Renal pelvis (tissue), 4 donors: Measurements from ENCODE around the gene RSL24D1. TPM values are rescaled to one million over a fixed set of nuclear protein-coding genes. Genes with fewer than 3 reads are reported as not detected.
A peak's percentile ranks its signal among the peaks of the same experiment; 100 is the strongest.
"Not testable (repeated sequence)": the region's sequence is repeated elsewhere in the genome, so short reads cannot be mapped to it uniquely, and the experiment has no call there.

Experiments used
- DNase-seq: peaks from one replicate; pipeline ENCODE4 v3.0.0-alpha.2; 2013
- polyA plus RNA-seq, 3 donors: library from polyadenylated mRNA; unstranded; fragments of 120-200 nt; gene quantifications; one replicate each; pipeline ENCODE4 v1.2.1, GENCODE V29; 2013; ENCODE audit not compliant: insufficient read length in 3 of 3

The RSL24D1 gene
- polyA plus RNA-seq, 3 donors, result 99.5 to 125 (median 121) TPM

- no peak for DNase-seq
Measured at GRCh38 chr15:55222588-55222987, 25.8 kb upstream of the RSL24D1 start.

- no peak for DNase-seq
Measured at GRCh38 chr15:55221090-55222011, 24.6 kb upstream of the RSL24D1 start.

- DNase-seq, result no peak
Measured at GRCh38 chr15:55220606-55221005, 23.9 kb upstream of the RSL24D1 start.

- DNase-seq, result no peak
Measured at GRCh38 chr15:55218056-55218455, 21.3 kb upstream of the RSL24D1 start.

GRCh38 chr15:55204464-55204863, 7.7 kb upstream of the RSL24D1 start:
- DNase-seq, result no peak

GRCh38 chr15:55202206-55202605, 5.5 kb upstream of the RSL24D1 start:
- no peak for DNase-seq

- no peak for DNase-seq
Measured at GRCh38 chr15:55198706-55199105, 2.0 kb upstream of the RSL24D1 start.

- DNase-seq, result no peak
Measured at GRCh38 chr15:55197719-55198118, 978 bp upstream of the RSL24D1 start.

- no peak for DNase-seq
Measured at GRCh38 chr15:55197362-55197705, 593 bp upstream of the RSL24D1 start.

GRCh38 chr15:55195996-55196395, 745 bp downstream of the RSL24D1 start:
- peak; percentile 0 for DNase-seq

GRCh38 chr15:55194256-55194655, 2.5 kb downstream of the RSL24D1 start:
- DNase-seq, result no peak

GRCh38 chr15:55186331-55186730, 10.4 kb downstream of the RSL24D1 start:
- DNase-seq, result no peak

GRCh38 chr15:55183679-55184078, 13.1 kb downstream of the RSL24D1 start:
- DNase-seq, result no peak

- no peak for DNase-seq
Measured at GRCh38 chr15:55179141-55179540, 17.6 kb downstream of the RSL24D1 start.

GRCh38 chr15:55170361-55170760, 26.4 kb downstream of the RSL24D1 start:
- peak; percentile 17 for DNase-seq

- DNase-seq, result peak; percentile 50
Measured at GRCh38 chr15:55168350-55168974, 28.3 kb downstream of the RSL24D1 start.

GRCh38 chr15:55164284-55164683, 32.5 kb downstream of the RSL24D1 start:
- DNase-seq, result no peak

GRCh38 chr15:55151631-55152030, 45.1 kb downstream of the RSL24D1 start:
- no peak for DNase-seq

GRCh38 chr15:55143132-55143531, 53.6 kb downstream of the RSL24D1 start:
- not testable (repeated sequence) for DNase-seq

- DNase-seq, result no peak
Measured at GRCh38 chr15:55133972-55134371, 62.8 kb downstream of the RSL24D1 start.

- no peak for DNase-seq
Measured at GRCh38 chr15:55132672-55133071, 64.1 kb downstream of the RSL24D1 start.
